Measurements from ENCODE around the gene TECTA.

TECTA gene

GRCh38 chr11:121070951-121071845 is 29.8 kb upstream of the TECTA start:
- DNase-seq (ENCODE audit: low spot score), result no peak
- in situ Hi-C loops (cut with MboI; ENCODE audit: low pct_unique_long_range_greater_than_20kb, low sequenced_read_pairs, unreplicated experiment), result no loop called here
- no peak for TF ChIP-seq CTCF (IDR thresholded peaks at IDR 0.05; ENCODE audit: extremely low read depth, insufficient read depth, missing control alignments)

- no peak for TF ChIP-seq CTCF (IDR thresholded peaks at IDR 0.05; ENCODE audit: extremely low read depth, insufficient read depth, missing control alignments)
- DNase-seq (ENCODE audit: low spot score), result no peak
- in situ Hi-C loops (cut with MboI; ENCODE audit: low pct_unique_long_range_greater_than_20kb, low sequenced_read_pairs, unreplicated experiment), result no loop called here
These were observed 29.1 kb upstream of the TECTA start for GRCh38 chr11:121071846-121072450.

GRCh38 chr11:121081321-121081720 is 19.7 kb upstream of the TECTA start:
- in situ Hi-C loops (cut with MboI; ENCODE audit: low pct_unique_long_range_greater_than_20kb, low sequenced_read_pairs, unreplicated experiment), result no loop called here
- DNase-seq (ENCODE audit: low spot score), result no peak
- no peak for TF ChIP-seq CTCF (IDR thresholded peaks at IDR 0.05; ENCODE audit: extremely low read depth, insufficient read depth, missing control alignments)

GRCh38 chr11:121082219-121082618 is 18.8 kb upstream of the TECTA start:
- no peak for DNase-seq (ENCODE audit: low spot score)
- no peak for TF ChIP-seq CTCF (IDR thresholded peaks at IDR 0.05; ENCODE audit: extremely low read depth, insufficient read depth, missing control alignments)
- in situ Hi-C loops (cut with MboI; ENCODE audit: low pct_unique_long_range_greater_than_20kb, low sequenced_read_pairs, unreplicated experiment), result no loop called here

- no peak for TF ChIP-seq CTCF (IDR thresholded peaks at IDR 0.05; ENCODE audit: extremely low read depth, insufficient read depth, missing control alignments)
- DNase-seq (ENCODE audit: low spot score), result no peak
- in situ Hi-C loops (cut with MboI; ENCODE audit: low pct_unique_long_range_greater_than_20kb, low sequenced_read_pairs, unreplicated experiment), result no loop called here
These were observed 18.4 kb upstream of the TECTA start for GRCh38 chr11:121082670-121083069.

- in situ Hi-C loops (cut with MboI; ENCODE audit: low pct_unique_long_range_greater_than_20kb, low sequenced_read_pairs, unreplicated experiment), result no loop called here
- DNase-seq (ENCODE audit: low spot score), result no peak
- TF ChIP-seq CTCF (IDR thresholded peaks at IDR 0.05; ENCODE audit: extremely low read depth, insufficient read depth, missing control alignments), result no peak
These were observed 14.2 kb upstream of the TECTA start for GRCh38 chr11:121086866-121087265.

All from GM13977 (cell line).